Astrocyte (in vitro differentiated cells and primary cell): ENCODE data around the gene RGL1. TPM values are rescaled to one million over a fixed set of nuclear protein-coding genes. Genes with fewer than 3 reads are reported as not detected.

Source experiments
- DNase-seq: peaks from one replicate; pipeline ENCODE4 v3.0.0-alpha.2; 2010; ENCODE audit warnings: low read depth
- FAIRE-seq: peaks from 2 replicates; lab custom pipeline; 2011; peaks lifted over from hg19 to GRCh38; lab: Jason Lieb, UNC
- H2AFZ ChIP-seq: 2 replicates; pipeline ENCODE4 v1.6.0; 2012; ENCODE audit warnings: low read depth, low read length, inconsistent platforms
- H3K27ac ChIP-seq: 2 replicates; pipeline ENCODE4 v1.5.1; 2011; ENCODE audit warnings: low read depth, low read length, inconsistent platforms
- H3K27me3 ChIP-seq: 2 replicates; pipeline ENCODE4 v1.6.0; 2011; ENCODE audit warnings: low read length, inconsistent platforms; ENCODE audit not compliant: insufficient read depth
- H3K36me3 ChIP-seq: 2 replicates; pipeline ENCODE4 v1.5.1; 2011; ENCODE audit warnings: low read length, inconsistent platforms; ENCODE audit not compliant: insufficient read depth
- H3K4me1 ChIP-seq: 2 replicates; pipeline ENCODE4 v1.5.1; 2011; ENCODE audit warnings: low read length, inconsistent platforms; ENCODE audit not compliant: insufficient read depth
- H3K4me2 ChIP-seq: 2 replicates; pipeline ENCODE4 v1.6.0; 2012; ENCODE audit warnings: low read length, inconsistent platforms
- H3K4me3 ChIP-seq: 2 replicates; pipeline ENCODE4 v1.5.1; 2011; ENCODE audit warnings: low read depth, mild to moderate bottlenecking, low read length, inconsistent platforms; ENCODE audit not compliant: insufficient read depth
- H3K79me2 ChIP-seq: 2 replicates; pipeline ENCODE4 v1.6.0; 2012; ENCODE audit warnings: mild to moderate bottlenecking, low read length, inconsistent platforms; ENCODE audit not compliant: insufficient read depth
- H3K9ac ChIP-seq: 2 replicates; pipeline ENCODE4 v1.6.0; 2012; ENCODE audit warnings: mild to moderate bottlenecking, low read length, inconsistent platforms
- H3K9me3 ChIP-seq: 2 replicates; pipeline ENCODE4 v1.5.1; 2012; ENCODE audit warnings: low read depth, mild to moderate bottlenecking, low read length, inconsistent platforms; ENCODE audit not compliant: insufficient read depth
- H4K20me1 ChIP-seq: 2 replicates; pipeline ENCODE4 v1.6.0; 2012; ENCODE audit warnings: low read length, inconsistent platforms; ENCODE audit not compliant: insufficient read depth
- H3K27ac Mint-ChIP-seq: one replicate; pipeline ENCODE4 v1.8.0; 2021; ENCODE audit warnings: mild to moderate bottlenecking, mixed read lengths; ENCODE audit not compliant: unreplicated experiment
- H3K27me3 Mint-ChIP-seq: one replicate; pipeline ENCODE4 v1.8.0; 2021; ENCODE audit warnings: low read depth, mixed read lengths; ENCODE audit not compliant: unreplicated experiment
- H3K36me3 Mint-ChIP-seq: one replicate; pipeline ENCODE4 v1.8.0; 2021; ENCODE audit warnings: low read depth, mixed read lengths; ENCODE audit not compliant: unreplicated experiment
- H3K4me1 Mint-ChIP-seq: one replicate; pipeline ENCODE4 v1.8.0; 2021; ENCODE audit warnings: low read depth, mixed read lengths; ENCODE audit not compliant: unreplicated experiment
- H3K4me3 Mint-ChIP-seq: one replicate; pipeline ENCODE4 v1.8.0; 2021; ENCODE audit warnings: mild to moderate bottlenecking, moderate library complexity, mixed read lengths; ENCODE audit not compliant: unreplicated experiment
- H3K9me3 Mint-ChIP-seq: one replicate; pipeline ENCODE4 v1.8.0; 2021; ENCODE audit warnings: mild to moderate bottlenecking, mixed read lengths; ENCODE audit not compliant: unreplicated experiment
- EZH2 ChIP-seq: IDR thresholded peaks from 2 replicates; pipeline ENCODE4 v1.6.1; 2012; ENCODE audit warnings: mild to moderate bottlenecking, low read length, inconsistent platforms; ENCODE audit not compliant: insufficient read depth
- total RNA-seq: library from RNA; stranded (reverse); gene quantifications from 2 replicates; pipeline ENCODE4 v1.2.1, GENCODE V29; 2021
- TF ChIP-seq, protein P1 (sequence below): IDR thresholded peaks from 2 replicates; pipeline ENCODE4 v1.5.1; 2011; ENCODE audit warnings: low read depth, mild to moderate bottlenecking, inconsistent platforms, low read length, moderate library complexity; ENCODE audit not compliant: insufficient read depth

Gene RGL1
- total RNA-seq, 1 donor from 2014 or later: 10.1 TPM

DNA sequence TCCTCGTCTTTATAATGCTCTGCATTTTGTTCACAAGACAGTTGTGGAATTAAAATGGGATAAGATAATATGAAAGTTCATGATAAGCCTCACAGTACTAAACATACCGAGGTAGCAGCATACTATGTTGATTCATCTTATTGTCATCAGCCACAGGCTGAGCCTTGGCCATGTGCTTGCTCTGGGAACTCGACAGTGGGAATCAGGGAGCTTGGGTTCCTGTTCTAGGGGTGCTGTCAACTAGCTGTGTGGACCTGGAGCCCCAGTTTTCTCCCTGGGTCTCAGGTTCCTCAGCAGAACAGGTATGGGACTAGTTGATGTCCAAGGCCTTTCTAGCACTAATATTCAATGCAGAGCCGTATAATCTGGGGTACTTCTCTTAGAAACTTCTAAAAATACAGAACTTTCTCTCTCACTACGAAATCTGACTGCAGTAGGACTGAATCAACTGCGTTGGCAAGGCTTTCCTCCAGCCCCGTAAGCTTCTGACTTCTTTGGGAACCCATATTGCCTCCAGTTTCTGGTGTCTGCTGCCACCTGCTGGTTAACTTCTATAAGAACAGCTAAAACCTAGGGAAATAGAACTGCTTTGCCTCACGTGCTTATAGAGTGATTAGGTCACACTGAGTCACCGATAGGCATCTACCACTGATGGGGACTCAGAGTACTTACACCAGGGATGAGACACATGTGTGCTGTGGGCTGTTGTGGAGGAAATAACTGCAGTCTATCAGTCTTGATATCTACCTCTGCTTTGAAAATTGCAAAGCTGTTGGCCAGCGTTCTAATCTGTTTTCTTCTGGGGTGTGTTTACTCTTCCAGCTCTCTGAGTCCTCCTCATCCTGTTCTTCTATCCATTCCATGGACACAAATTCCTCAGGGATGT, 110.9 kb downstream of the RGL1 start:
- peak; percentile 78 for FAIRE-seq
- Mint-ChIP-seq H3K27ac (peak overlapping the region; percentile 59), H3K27me3 (no peaks in the 10 kb centered on the region), H3K4me1 (peaks cover 14% of the 10 kb centered on the region), H3K9me3 (no peaks in the 10 kb centered on the region), H3K4me3 (no peak overlapping the region), H3K36me3 (peaks cover 17% of the 10 kb centered on the region)
- Histone ChIP-seq H3K9ac (peak overlapping the region; percentile 76), H4K20me1 (peaks cover 3% of the 10 kb centered on the region), H2AFZ (peak overlapping the region; percentile 22), H3K27ac (peak overlapping the region; percentile 84), H3K4me3 (peak overlapping the region; percentile 9), H3K4me1 (peaks cover 12% of the 10 kb centered on the region), H3K27me3 (no peaks in the 10 kb centered on the region), H3K36me3 (no peaks in the 10 kb centered on the region), H3K4me2 (peak overlapping the region; percentile 80), H3K79me2 (no peaks in the 10 kb centered on the region), H3K9me3 (no peaks in the 10 kb centered on the region)
- peak; percentile 92 for DNase-seq
- no peak for TF ChIP-seq EZH2
- TF ChIP-seq, protein P1, sequence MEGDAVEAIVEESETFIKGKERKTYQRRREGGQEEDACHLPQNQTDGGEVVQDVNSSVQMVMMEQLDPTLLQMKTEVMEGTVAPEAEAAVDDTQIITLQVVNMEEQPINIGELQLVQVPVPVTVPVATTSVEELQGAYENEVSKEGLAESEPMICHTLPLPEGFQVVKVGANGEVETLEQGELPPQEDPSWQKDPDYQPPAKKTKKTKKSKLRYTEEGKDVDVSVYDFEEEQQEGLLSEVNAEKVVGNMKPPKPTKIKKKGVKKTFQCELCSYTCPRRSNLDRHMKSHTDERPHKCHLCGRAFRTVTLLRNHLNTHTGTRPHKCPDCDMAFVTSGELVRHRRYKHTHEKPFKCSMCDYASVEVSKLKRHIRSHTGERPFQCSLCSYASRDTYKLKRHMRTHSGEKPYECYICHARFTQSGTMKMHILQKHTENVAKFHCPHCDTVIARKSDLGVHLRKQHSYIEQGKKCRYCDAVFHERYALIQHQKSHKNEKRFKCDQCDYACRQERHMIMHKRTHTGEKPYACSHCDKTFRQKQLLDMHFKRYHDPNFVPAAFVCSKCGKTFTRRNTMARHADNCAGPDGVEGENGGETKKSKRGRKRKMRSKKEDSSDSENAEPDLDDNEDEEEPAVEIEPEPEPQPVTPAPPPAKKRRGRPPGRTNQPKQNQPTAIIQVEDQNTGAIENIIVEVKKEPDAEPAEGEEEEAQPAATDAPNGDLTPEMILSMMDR: peak; percentile 92

DNA sequence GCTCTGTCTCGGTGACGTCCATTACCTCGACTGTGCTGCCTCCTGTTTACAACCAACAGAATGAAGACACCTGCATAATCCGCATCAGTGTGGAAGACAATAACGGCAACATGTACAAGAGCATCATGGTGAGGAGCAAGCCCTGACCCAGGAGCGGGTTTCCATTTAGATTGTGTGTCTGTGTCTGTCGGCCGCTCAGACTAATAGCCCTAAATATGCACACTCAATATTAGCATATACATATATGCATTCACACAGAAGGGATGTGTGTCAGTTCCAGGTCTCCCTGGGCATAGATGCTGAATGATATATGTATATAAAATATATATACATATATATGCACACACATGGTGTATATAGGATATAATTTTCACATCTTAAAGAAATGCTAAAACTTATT, 111.7 kb downstream of the RGL1 start:
- FAIRE-seq (no peak), DNase-seq (no peak)
- H3K27me3 Mint-ChIP-seq: no peaks in the 10 kb centered on the region
- H3K4me1 ChIP-seq: peaks cover 12% of the 10 kb centered on the region
- no peak overlapping the region for H3K27ac ChIP-seq
- H3K9me3 ChIP-seq: no peaks in the 10 kb centered on the region
- H3K79me2 ChIP-seq: no peaks in the 10 kb centered on the region
- no peak for TF ChIP-seq EZH2
- TF ChIP-seq, protein P1: no peak
- no peaks in the 10 kb centered on the region for H3K36me3 ChIP-seq
- no peak overlapping the region for H2AFZ ChIP-seq
- no peaks in the 10 kb centered on the region for H3K27me3 ChIP-seq
- H3K4me3 Mint-ChIP-seq: no peak overlapping the region
- H3K9ac ChIP-seq: no peak overlapping the region
- H3K27ac Mint-ChIP-seq: peak overlapping the region; percentile 2
- peaks cover 14% of the 10 kb centered on the region for H3K4me1 Mint-ChIP-seq
- H3K4me2 ChIP-seq: peak overlapping the region; percentile 80
- H3K36me3 Mint-ChIP-seq: peaks cover 17% of the 10 kb centered on the region
- H4K20me1 ChIP-seq: peaks cover 3% of the 10 kb centered on the region
- no peaks in the 10 kb centered on the region for H3K9me3 Mint-ChIP-seq
- H3K4me3 ChIP-seq: no peak overlapping the region

DNA sequence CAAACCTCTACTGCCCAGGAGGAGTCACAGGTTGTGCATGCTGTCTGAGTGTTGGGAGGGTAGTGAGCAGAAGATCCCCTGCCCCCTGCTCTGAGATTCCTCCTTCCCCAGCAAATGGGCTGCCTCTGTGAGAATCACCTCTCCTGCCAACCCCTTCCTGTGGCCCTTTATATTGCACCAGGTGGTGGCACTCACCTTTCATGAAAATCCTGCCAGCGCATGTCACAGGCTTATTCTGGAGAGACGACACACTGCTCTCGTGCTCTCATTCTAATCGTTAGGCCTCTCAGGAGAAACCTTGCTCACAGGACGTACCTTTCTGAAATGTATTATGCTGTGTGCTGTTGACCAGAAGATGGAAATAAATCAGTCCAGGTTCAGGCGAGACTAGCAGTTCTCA, 113.7 kb downstream of the RGL1 start:
- Mint-ChIP-seq H3K27ac (no peak overlapping the region), H3K9me3 (no peaks in the 10 kb centered on the region), H3K36me3 (peaks cover 13% of the 10 kb centered on the region), H3K4me1 (peaks cover 14% of the 10 kb centered on the region), H3K4me3 (no peak overlapping the region), H3K27me3 (no peaks in the 10 kb centered on the region)
- Histone ChIP-seq H3K4me1 (peaks cover 12% of the 10 kb centered on the region), H3K27ac (no peak overlapping the region), H3K4me3 (no peak overlapping the region), H3K36me3 (no peaks in the 10 kb centered on the region), H3K9me3 (no peaks in the 10 kb centered on the region), H3K27me3 (no peaks in the 10 kb centered on the region), H3K79me2 (no peaks in the 10 kb centered on the region), H3K4me2 (no peak overlapping the region), H3K9ac (no peak overlapping the region), H4K20me1 (peaks cover 3% of the 10 kb centered on the region), H2AFZ (no peak overlapping the region)
- DNase-seq: no peak
- no peak for TF ChIP-seq EZH2
- TF ChIP-seq, protein P1: no peak
- FAIRE-seq: no peak
